ENCODE data around the gene CD37. TPM values are rescaled to one million over a fixed set of nuclear protein-coding genes. Genes with fewer than 3 reads are reported as not detected.
A peak's percentile ranks its signal among the peaks of the same experiment; 100 is the strongest.

The CD37 gene
- total RNA-seq, 1 donor from 2014 or later: 1,688 TPM

GRCh38 chr19:49356382-49356781, 21.2 kb downstream of the CD37 start:
- ChIA-PET CTCF (no interaction called here), POLR2A (interaction anchor here (0.6 to 9.2 kb wide), 10 partner anchors 12 to 706 kb away, joined by 3 to 120 read pairs (median 5); partner anchors contain the start of gene CD37)

GRCh38 chr19:49357186-49357585, 22.0 kb downstream of the CD37 start:
- peak overlapping the region; percentile 73 for H3K4me3 Mint-ChIP-seq
- no peaks in the 10 kb centered on the region for H3K36me3 Mint-ChIP-seq (ENCODE audit: low read depth)
- H3K27ac Mint-ChIP-seq: peak overlapping the region; percentile 80
- H3K4me1 Mint-ChIP-seq: peaks cover 68% of the 10 kb centered on the region
- H3K9me3 Mint-ChIP-seq: no peaks in the 10 kb centered on the region
- ChIA-PET POLR2A (interaction anchor here (0.6 to 7.0 kb wide), 8 partner anchors 9 to 86 kb away, joined by 3 to 89 read pairs (median 4); partner anchors contain the start of gene CD37), CTCF (interaction anchor here (0.6 to 1.5 kb wide), 4 partner anchors 9 to 117 kb away, joined by 3 to 4 read pairs (median 3); partner anchors contain the start of gene FLT3LG)
- no peaks in the 10 kb centered on the region for H3K27me3 Mint-ChIP-seq
- ATAC-seq (ENCODE audit: low read depth) (peak; percentile 57), DNase-seq (no peak)
- intact Hi-C loops (cut with micrococcal nuclease): no loop called here
- no peak for TF ChIP-seq CTCF (IDR thresholded peaks at IDR 0.05)

More at GRCh38 chr19:49356382-49356781, 21.2 kb downstream of the CD37 start:
- Mint-ChIP-seq H3K27ac (peak overlapping the region; percentile 80), H3K9me3 (no peaks in the 10 kb centered on the region), H3K27me3 (no peaks in the 10 kb centered on the region), H3K4me1 (peaks cover 61% of the 10 kb centered on the region), H3K36me3 (ENCODE audit: low read depth) (no peaks in the 10 kb centered on the region), H3K4me3 (peak overlapping the region; percentile 73)
- ATAC-seq (ENCODE audit: low read depth): no peak
- DNase-seq: no peak
- intact Hi-C loops (cut with micrococcal nuclease): no loop called here
- no peak for TF ChIP-seq CTCF (IDR thresholded peaks at IDR 0.05)

GRCh38 chr19:49359851-49360820, 24.9 kb downstream of the CD37 start:
- peaks cover 58% of the 10 kb centered on the region for H3K4me1 Mint-ChIP-seq
- H3K4me3 Mint-ChIP-seq: peak overlapping the region; percentile 75
- H3K36me3 Mint-ChIP-seq (ENCODE audit: low read depth): no peaks in the 10 kb centered on the region
- no peaks in the 10 kb centered on the region for H3K9me3 Mint-ChIP-seq
- POLR2A ChIA-PET: interaction anchor here (0.6 to 7.0 kb wide), 13 partner anchors 11 to 461 kb away, joined by 3 to 89 read pairs (median 4); partner anchors contain the start of genes ALDH16A1, CD37 and FCGRT
- CTCF ChIA-PET: interaction anchor here (1.2 kb wide), 1 partner anchor 11 kb away, joined by 3 read pairs; no protein-coding TSS in a partner anchor
- peak overlapping the region; percentile 80 for H3K27ac Mint-ChIP-seq
- no peak for TF ChIP-seq CTCF (IDR thresholded peaks at IDR 0.05)
- DNase-seq: no peak
- ATAC-seq (ENCODE audit: low read depth): no peak
- intact Hi-C loops (cut with micrococcal nuclease): no loop called here
- no peaks in the 10 kb centered on the region for H3K27me3 Mint-ChIP-seq

GRCh38 chr19:49361438-49362047, 26.3 kb downstream of the CD37 start:
- POLR2A ChIA-PET: interaction anchor here (0.6 to 7.0 kb wide), 10 partner anchors 10 to 228 kb away, joined by 3 to 89 read pairs (median 4); partner anchors contain the start of gene CD37
- DNase-seq: no peak
- CTCF ChIA-PET: interaction anchor here (1.2 kb wide), 1 partner anchor 13 kb away, joined by 3 read pairs; no protein-coding TSS in a partner anchor
- no peak for TF ChIP-seq CTCF (IDR thresholded peaks at IDR 0.05)
- peak; percentile 11 for ATAC-seq (ENCODE audit: low read depth)
- H3K4me1 Mint-ChIP-seq: peaks cover 45% of the 10 kb centered on the region
- no peaks in the 10 kb centered on the region for H3K27me3 Mint-ChIP-seq
- intact Hi-C loops (cut with micrococcal nuclease): loop anchor here (2.0 kb wide), 1 partner anchor 61 kb away; no protein-coding TSS in a partner anchor
- no peaks in the 10 kb centered on the region for H3K9me3 Mint-ChIP-seq
- H3K27ac Mint-ChIP-seq: peak overlapping the region; percentile 87
- H3K36me3 Mint-ChIP-seq (ENCODE audit: low read depth): no peaks in the 10 kb centered on the region
- H3K4me3 Mint-ChIP-seq: no peak overlapping the region

Data from activated B cell treated with CpG ODN at 0.5 μM for 24 hours (primary cell).